ENCODE data around the gene PLEKHM3. TPM values are rescaled to one million over a fixed set of nuclear protein-coding genes. Genes with fewer than 3 reads are reported as not detected.

The PLEKHM3 gene
- total RNA-seq, 2 donors from 2014 or later, result 14.0 to 15.2 TPM

DNA sequence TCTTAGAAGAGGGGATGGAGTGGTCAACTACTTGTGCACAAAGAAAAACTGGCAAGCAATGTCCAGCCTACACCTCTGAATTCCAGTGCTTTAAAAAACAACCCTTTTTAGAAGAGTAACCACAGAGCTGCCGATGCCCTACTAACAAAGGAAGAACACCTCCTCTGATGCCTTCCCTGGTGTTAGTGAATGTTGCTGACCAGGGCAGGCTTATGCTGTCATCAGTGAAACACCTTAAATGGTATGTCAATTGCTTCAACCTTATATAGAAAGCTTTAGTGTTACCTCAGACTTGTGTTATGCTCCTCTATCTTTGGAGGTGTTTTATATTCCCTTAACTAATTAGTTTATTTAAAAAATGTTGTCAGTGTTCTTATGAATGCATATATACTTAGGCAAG is 175.9 kb downstream of the PLEKHM3 start:
- peaks cover 46% of the 10 kb centered on the region for H3K4me1 ChIP-seq
- intact Hi-C loops (cut with DNase I), result no loop called here
- ATAC-seq (no peak), DNase-seq (no peak)
- H3K9me3 ChIP-seq, result no peaks in the 10 kb centered on the region
- H3K27ac ChIP-seq, result peak overlapping the region in 2 of 4 donors; percentile 88
- 75 to 83% methylated on average over 1 of the region's 1 CpG for WGBS, 2 donors
- H3K36me3 ChIP-seq (replicated peaks in 1 of 2; ENCODE audit: insufficient read depth in 1 of 2, low read depth in 2 of 2), result no peaks in the 10 kb centered on the region
- no peaks in the 10 kb centered on the region for H3K27me3 ChIP-seq
- no peak overlapping the region for H3K4me3 ChIP-seq
- no peak for TF ChIP-seq POLR2A (IDR thresholded peaks at IDR 0.05)
- TF ChIP-seq, protein P1, sequence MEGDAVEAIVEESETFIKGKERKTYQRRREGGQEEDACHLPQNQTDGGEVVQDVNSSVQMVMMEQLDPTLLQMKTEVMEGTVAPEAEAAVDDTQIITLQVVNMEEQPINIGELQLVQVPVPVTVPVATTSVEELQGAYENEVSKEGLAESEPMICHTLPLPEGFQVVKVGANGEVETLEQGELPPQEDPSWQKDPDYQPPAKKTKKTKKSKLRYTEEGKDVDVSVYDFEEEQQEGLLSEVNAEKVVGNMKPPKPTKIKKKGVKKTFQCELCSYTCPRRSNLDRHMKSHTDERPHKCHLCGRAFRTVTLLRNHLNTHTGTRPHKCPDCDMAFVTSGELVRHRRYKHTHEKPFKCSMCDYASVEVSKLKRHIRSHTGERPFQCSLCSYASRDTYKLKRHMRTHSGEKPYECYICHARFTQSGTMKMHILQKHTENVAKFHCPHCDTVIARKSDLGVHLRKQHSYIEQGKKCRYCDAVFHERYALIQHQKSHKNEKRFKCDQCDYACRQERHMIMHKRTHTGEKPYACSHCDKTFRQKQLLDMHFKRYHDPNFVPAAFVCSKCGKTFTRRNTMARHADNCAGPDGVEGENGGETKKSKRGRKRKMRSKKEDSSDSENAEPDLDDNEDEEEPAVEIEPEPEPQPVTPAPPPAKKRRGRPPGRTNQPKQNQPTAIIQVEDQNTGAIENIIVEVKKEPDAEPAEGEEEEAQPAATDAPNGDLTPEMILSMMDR (IDR thresholded peaks at IDR 0.05), result no peak

DNA sequence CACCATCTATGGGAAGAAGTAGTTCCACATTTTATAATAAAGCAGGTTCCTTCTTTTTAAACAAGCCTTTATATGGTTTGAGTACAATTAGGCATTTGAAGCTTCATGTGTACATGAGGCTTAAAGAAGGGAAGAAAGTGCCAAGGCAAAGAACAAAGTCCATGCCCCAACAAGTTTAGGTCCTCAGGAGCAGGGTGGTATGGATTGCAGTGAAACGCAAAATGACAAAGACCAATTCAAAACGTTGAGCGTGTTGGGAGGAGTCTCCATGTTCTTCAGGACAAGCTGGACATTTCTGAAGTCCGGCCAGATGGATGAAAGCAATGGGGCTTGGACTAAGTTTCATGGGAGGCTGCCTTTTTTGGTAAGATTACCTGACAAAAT is 176.8 kb downstream of the PLEKHM3 start:
- intact Hi-C loops (cut with DNase I), result no loop called here
- ATAC-seq (no peak), DNase-seq (no peak)
- no peaks in the 10 kb centered on the region for H3K36me3 ChIP-seq (replicated peaks in 1 of 2; ENCODE audit: insufficient read depth in 1 of 2, low read depth in 2 of 2)
- H3K4me3 ChIP-seq, result no peak overlapping the region
- 72 to 74% methylated on average over 4 of the region's 4 CpGs for whole genome bisulfite sequencing, 2 donors
- no peaks in the 10 kb centered on the region for H3K9me3 ChIP-seq
- H3K4me1 ChIP-seq, result peaks cover 47% of the 10 kb centered on the region
- H3K27ac ChIP-seq, result peak overlapping the region; percentile 72 to 88 (median 82)
- no peaks in the 10 kb centered on the region for H3K27me3 ChIP-seq
- TF ChIP-seq, protein P1 (IDR thresholded peaks at IDR 0.05), result no peak
- no peak for TF ChIP-seq POLR2A (IDR thresholded peaks at IDR 0.05)

DNA sequence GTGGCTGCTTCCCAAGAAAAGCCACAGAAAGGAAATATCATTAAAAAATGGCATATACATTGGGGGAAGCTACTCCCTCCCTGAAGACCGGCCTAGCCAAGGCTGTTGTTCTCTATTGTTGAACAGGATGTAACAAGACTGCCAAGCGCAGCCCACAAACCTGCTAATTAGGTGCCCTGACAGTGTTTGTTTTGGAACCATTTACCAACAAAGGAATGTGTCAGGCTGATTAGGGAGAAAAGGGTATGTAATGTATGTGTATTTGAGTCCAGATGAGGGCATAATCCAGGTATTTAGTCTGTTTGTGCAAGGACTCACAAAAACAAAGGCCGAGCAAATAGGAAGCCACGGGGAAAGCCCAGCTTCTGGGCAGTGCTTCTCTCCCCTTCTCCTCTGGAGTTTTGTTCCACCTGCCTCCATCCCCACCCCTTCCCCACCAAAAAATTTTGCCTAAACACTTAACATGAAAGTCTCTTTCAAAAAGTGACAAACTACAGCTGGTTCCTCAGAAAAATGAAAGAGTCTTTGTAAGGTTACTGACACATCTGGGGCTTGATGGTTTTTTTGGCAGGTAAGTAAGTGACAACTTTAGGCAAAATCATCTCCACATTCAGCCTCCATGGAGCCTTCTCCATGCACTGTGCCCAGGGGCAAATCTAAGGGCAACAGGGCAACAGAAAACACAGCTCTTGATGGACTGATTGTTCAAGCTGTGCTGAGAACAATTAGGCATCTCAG is 177.4 kb downstream of the PLEKHM3 start:
- 4 to 15% methylated on average over 4 of the region's 4 CpGs for WGBS, 2 donors
- intact Hi-C loops (cut with DNase I), result no loop called here
- DNase-seq (peak; percentile 76 to 90 (median 86)), ATAC-seq (peak; percentile 95)
- Histone ChIP-seq H3K4me1 (peaks cover 47% of the 10 kb centered on the region), H3K27ac (peak overlapping the region; percentile 72 to 88 (median 82)), H3K4me3 (no peak overlapping the region), H3K36me3 (replicated peaks in 1 of 2; ENCODE audit: insufficient read depth in 1 of 2, low read depth in 2 of 2) (no peaks in the 10 kb centered on the region), H3K9me3 (no peaks in the 10 kb centered on the region), H3K27me3 (no peaks in the 10 kb centered on the region)
- peak in 2 of 3 donors; percentile 19 to 37 for TF ChIP-seq POLR2A (IDR thresholded peaks at IDR 0.05)
- TF ChIP-seq, protein P1 (IDR thresholded peaks at IDR 0.05), result no peak

DNA sequence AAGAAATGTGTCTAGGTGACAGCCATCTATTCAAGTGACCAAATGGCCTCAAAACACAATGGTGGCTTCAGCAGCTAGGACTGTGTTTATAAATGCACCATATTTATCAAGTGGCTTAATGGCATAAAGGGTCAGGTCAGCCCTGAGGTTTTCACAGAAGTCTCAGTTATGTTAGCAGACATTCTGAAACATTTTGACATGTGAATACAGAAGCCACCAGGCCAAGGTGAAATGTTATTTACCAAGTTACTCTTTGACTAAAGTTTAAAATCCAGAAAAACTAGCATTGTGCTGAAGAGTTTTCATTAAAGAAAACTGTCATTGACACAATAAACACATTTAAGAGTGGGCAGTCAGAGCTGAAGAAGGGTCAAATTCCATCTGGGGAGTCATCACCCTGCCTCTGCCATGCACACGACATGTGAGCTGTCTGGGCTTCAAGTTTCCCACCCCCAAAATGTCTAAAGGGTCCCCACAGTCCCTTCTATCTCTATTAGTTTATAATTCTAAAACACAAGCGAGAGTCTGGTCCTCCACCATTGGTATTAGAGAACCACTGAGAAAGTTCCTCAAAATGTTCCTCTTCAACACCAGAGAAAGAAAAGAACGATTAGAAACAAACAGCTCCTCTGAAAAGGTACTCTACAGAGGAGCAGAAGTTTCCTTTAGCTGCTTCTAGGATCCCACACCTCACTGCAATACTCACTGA is 178.1 kb downstream of the PLEKHM3 start:
- 24 to 36% methylated on average over 3 of the region's 3 CpGs for WGBS, 2 donors

More for the DNA sequence above, 178.1 kb downstream of the PLEKHM3 start:
- TF ChIP-seq, protein P1 (IDR thresholded peaks at IDR 0.05), result no peak
- TF ChIP-seq POLR2A (IDR thresholded peaks at IDR 0.05), result no peak
- no peaks in the 10 kb centered on the region for H3K36me3 ChIP-seq (replicated peaks in 1 of 2; ENCODE audit: insufficient read depth in 1 of 2, low read depth in 2 of 2)
- ATAC-seq, result no peak
- intact Hi-C loops (cut with DNase I), result no loop called here
- DNase-seq, result no peak
- H3K27ac ChIP-seq, result peak overlapping the region; percentile 72 to 88 (median 82)
- H3K4me1 ChIP-seq, result peaks cover 47% of the 10 kb centered on the region
- H3K9me3 ChIP-seq, result no peaks in the 10 kb centered on the region
- H3K4me3 ChIP-seq, result no peak overlapping the region
- no peaks in the 10 kb centered on the region for H3K27me3 ChIP-seq
